Umbilical cord (tissue), 2 donors: ENCODE measurements around the gene AGPAT2. TPM values are rescaled to one million over a fixed set of nuclear protein-coding genes. Genes with fewer than 3 reads are reported as not detected.
"Not testable (repeated sequence)": the region's sequence is repeated elsewhere in the genome, so short reads cannot be mapped to it uniquely, and the experiment has no call there.

Experiments used
- DNase-seq: peaks from one replicate; pipeline ENCODE4 v3.0.0-alpha.2; 2015; ENCODE audit warnings: low spot score
- total RNA-seq: library from RNA; depleted of rRNA; stranded (reverse); fragments of >200 nt; gene quantifications from one replicate; pipeline ENCODE4 v1.2.3, GENCODE V29; 2014; ENCODE audit warnings: low replicate concordance; ENCODE audit not compliant: insufficient read depth

Gene AGPAT2
- total RNA-seq, 1 donor from 2014 or later: 32.7 TPM

DNA sequence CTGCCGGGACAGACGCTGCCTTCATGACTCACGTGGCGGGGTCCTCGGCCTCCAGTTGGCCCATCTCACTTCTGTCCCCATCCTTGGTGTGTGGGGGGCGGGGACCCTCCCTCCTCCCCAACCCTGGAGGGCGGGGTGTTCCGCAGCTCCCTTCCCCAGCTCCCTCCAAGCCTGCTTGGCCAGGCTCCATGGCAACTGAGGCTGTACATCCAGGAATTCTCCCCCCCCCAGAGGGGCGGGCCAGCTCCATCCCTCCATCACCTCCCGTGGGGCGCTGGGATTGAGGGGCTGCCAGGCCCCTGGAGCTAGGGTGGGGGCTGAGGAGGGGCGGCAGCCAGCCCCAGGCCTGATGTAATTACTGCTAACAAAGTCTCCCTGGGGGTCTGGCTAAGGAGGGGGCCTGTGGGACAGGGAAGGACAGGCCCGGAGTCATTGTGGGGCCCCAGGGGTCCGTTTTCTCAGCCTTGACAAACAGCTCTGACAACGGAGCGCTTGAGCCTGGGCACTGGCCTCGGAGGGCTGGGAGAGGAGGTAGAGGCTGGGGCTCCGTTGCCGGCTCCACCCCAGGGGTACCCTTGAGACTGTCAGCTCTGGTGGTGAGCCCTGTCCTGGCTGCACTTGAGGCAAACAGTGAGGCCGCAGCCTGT, 33.1 kb upstream of the AGPAT2 start:
- DNase-seq: peak; percentile 70

DNA sequence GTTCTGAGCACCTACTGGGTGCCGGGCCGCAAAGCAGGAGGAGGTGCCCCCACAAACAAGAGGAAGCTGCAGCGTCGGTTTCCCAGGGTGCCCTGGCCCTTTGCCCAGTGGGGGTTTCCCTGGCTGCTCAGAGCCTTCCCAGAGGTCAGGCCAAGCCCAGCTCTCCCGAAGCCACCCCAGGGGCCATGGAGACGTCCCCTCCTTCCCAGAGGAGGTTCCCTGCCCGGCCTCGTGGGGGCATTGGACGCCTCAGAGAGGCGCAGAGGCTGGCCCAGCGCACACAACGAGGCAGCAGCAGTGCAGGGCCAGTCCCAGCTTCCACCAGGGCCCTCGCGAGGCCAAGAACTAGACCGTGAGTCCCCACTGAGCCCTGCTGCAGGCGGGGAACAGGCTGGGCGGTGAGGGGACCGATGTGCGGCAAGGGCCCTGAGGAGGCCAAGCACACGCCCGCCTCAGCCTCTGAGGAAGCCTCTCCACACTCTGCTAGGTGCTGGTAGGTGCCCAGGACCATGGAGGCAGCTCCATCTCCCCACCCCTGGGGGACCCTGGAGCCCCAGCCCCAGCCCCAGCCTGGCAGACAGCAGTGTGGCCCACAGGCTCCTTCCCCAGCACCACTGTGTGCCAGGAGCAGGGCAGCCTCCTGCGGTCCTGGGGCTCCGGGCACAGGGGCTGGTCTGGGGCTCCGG, 32.1 kb upstream of the AGPAT2 start:
- DNase-seq: no peak

DNA sequence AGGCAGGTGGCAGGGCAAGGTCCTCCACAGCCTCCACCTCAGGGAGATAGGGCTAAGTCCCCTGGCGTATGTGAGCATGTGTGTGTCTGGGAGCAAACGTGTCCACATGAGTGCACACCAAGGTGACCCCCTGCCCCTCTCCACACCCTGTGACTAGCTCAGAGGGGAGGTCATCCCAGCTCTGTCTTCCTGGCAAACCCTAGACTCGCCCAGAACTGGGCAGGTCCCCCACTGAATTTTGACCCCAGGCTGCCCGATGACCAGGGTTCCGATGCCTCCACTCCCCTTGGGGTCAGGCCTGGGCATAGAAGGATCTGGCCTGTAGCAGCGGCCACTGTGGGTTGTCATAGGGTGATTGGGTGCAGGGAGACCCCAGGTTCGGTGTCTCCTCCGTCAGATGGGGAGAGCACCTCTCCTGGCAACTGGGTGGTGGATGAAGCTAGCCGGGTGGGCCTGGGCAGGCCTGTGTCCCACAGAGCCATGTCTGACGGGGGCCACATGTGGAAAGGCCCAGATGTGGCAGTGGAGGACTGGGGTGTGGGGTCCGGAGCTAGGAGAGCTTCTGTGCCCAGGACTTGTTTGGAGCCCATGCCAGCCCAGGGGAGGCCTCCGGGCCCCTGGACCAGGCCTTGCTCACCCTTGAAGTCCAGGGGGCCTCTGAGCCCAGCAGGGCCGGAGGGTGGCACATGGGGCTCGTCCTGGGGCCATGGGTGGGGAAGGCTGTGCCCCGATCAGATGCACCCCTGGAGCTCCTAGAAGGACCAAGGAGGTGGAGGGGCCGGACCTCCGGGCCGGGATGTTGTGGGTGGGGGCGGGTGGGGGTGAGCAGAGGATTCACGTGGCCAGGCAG, 31.3 kb upstream of the AGPAT2 start:
- no peak for DNase-seq

DNA sequence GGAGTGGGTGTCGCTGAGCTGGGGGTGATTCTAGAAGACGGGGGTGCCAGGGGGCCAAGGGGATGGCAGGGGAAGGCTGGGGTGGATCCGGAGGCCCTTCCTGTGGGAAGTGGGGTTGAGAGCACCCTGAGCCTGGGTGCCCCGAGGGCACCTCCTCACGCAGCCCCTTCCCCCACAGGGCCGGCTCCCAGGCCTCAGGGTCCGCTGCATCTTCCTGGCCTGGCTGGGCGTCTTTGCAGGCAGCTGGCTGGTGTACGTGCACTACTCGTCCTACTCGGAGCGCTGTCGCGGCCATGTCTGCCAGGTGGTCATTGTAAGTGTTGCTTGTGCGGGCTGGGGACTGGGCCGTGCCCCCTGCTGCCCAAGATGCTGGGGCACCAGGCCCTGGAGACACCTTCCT, 30.1 kb upstream of the AGPAT2 start:
- no peak for DNase-seq

DNA sequence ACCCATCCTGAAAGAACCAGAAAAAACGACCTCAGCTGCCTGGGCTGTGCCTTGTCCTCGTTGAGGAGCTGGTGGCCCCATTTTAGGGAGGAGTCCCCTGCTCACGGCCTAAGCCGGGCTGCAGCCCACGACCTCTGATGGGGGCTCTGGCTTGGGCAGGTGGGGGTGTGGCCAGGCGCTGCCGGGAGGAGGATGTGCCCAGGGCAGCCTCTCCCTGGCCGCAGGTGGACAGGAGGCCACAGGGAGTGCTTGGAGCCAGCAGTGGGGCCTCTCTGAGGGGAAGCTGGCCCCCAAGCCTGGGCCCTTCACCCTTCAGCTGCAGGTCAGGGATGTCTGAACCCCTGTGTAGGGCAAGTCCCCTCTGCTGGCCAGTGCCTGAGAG, 27.6 kb upstream of the AGPAT2 start:
- no peak for DNase-seq

DNA sequence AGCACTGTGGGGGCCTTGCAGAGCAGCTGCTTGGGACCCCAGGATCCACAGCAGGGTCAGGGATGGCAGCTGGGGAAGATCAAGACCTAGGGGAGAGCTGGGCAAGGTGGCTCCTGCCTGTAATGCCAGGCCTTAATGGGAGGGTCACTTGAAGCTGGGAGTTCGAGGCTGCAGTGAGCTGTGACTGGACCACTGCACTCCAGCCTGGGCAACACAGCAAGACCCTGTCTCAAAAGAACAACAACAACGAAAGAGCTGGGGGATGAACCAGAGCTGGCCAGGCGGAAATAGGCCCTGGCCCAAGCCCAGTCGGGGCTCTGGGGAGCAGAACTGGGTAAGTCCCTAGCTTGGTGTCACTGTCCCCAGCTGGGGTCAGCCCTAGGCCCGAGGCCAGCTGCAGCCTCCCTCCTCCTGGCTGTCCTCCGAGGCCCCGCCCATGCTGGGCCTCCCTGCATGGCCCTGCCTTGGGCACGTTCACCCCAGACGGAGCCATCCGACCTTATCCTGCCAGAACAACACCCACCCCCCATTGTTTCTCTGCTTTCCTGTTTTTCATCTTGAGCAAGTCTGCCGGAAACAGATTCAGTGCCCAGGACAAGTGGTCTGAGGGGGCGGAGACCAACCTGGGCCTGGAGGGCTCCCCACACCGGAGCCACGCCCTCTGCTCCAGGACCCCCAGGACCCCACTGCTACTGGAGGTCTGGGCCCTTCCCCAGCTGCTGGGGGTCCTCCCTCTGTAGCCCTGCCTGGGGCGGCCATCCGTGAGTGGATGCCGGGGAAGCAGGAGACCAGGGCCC, 27.0 kb upstream of the AGPAT2 start:
- peak; percentile 50 for DNase-seq

DNA sequence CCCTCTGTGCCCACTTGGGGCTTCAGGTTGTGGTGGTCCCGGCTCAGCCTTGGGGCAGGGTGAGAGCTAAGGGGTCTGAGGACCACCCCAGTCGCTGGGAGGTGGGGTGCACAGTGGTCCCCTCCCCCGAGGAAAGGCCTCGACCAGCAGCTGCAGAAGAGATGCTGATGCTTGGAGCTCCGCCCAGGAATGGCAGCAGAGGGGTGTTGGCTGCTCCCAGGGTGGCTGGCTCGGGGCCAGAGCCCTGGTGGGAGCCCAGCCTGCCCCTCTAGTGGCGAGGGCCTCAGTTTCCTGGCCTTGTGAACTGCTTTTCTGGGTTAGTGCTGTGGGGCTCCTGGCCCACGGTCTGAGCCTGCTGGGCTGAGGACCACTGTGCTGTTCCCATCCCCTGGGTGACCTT, 26.3 kb upstream of the AGPAT2 start:
- DNase-seq: no peak

DNA sequence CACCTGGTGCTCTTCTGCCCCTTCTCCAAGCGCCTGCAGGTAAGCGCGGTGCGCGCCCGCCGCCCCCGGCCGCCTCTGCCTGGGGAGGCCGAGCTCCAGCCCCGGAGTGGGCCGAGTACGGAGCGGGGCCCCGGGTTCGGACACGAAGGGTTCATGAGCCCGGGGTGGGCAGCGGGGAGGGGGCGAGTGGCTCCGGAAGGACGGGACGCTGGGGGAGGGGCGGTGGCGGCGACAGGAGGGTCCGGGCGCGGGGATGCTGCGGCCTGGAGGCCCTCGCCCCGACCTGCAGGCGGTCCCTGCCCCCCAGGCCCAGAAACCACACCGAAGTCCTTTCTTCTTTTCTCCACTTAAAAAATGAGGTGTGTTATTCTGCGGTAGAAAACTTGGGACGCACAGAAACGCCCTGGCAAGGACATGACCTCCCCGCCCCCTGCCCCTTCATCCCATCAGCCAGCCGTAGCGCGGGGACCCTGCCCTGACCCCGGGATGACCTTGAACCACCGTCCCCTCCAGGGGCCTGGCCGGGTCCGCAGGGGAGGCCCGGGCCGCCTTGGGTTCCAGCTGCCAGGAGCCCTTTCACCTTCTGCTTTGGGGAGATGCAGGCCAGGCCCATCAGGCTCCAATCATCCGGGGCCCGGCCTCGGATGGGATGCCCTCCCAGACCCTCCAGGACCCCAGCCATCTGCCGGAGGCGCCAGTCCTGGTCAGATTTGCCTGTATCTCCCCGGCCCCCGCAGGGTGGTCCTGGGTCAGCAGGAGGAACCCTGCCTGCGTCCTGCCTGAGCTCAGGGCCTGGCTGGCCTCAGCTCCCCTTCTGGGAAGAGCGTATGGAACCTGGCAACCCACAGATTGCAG, 25.7 kb upstream of the AGPAT2 start:
- DNase-seq: no peak

DNA sequence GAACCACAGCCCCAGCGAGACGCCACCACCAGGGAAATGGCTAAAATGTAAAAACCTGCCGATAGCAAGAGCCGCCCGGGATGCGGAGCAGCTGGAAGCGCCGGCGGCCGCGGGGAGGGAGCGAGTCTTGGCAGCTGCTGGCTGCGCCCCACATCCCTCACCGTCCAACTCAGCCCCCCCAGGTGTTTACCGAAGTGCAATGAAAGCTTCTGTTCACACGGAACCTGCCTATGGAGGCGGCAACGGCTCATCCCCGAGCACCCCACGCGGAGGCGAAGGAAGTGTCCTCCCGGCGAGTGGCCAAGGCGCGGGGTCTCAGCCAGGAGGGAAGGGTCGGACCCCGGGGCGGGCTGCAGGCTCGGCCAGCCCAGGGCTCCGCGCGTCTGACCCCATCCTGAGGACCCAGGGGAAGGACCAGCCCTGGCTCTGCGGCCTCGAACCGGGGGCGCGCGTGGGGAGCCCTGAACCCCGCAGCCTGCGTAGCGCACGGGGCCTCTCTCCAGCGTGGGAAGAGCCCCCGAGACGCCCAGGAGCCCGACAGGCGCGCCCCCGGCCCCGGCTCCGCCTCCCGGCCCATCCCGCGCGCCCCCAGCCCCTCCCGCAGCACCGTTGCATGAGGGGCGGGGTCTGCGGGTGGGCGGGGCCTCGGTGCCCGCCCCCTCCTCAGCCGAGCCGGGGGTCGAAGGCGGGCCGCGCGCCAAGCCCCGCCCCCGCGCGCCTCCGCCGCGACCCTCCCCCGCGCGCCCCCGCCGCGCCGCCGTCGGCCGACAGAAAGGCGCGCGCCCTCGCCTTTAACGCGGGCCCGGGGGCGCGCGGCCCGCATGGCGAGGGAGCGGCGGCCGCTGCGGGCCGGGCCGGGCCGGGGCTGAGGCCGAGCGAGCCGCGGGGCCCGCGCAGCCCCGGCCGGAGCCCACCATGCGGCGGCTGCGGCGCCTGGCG, 24.8 kb upstream of the AGPAT2 start, which contains the start of gene DIPK1B:
TSS of gene DIPK1B (plus strand) at position 822 of the 939 bp plus-strand sequence. CDS start at position 916, 94 bp downstream.
- DNase-seq: no peak

DNA sequence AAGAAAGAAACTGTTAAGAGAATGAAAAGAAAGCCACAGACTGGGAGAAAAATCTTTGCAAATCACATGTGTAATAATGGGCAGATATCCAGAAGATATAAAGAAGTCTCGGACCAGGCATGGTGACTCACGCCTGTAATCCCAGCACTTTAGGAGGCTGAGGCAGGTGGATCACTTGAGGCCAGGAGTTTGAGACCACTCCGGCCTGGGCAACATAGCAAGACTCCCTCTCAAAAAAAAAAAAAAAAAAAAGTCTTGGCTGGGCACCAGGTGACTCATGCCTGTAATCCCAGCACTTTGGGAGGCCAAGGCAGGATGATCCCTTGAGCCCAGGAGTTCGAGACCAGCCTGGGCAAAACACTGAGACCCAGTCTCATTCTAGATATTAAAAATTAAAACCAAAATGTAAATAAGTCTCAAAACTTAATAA, 24.0 kb upstream of the AGPAT2 start:
- DNase-seq: not testable (repeated sequence)

DNA sequence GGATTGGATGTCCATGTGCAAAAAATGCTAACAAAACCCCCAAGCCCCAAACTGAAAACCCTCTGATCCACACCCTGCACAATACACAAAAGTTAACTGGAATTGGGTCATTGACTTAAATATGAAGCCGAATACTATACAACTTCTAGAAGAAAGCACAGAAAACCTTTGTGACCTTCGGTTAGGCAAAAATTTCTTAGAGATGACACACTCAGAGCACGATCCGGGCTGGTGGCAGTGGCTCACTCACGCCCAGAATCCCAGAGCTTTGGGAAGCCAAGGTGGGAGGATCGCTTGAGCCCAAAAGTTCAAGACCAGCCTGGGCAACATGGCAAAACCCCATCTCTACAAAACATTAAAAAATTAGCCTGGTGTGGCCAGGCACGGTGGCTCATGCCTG, 23.3 kb upstream of the AGPAT2 start:
- no peak for DNase-seq

DNA sequence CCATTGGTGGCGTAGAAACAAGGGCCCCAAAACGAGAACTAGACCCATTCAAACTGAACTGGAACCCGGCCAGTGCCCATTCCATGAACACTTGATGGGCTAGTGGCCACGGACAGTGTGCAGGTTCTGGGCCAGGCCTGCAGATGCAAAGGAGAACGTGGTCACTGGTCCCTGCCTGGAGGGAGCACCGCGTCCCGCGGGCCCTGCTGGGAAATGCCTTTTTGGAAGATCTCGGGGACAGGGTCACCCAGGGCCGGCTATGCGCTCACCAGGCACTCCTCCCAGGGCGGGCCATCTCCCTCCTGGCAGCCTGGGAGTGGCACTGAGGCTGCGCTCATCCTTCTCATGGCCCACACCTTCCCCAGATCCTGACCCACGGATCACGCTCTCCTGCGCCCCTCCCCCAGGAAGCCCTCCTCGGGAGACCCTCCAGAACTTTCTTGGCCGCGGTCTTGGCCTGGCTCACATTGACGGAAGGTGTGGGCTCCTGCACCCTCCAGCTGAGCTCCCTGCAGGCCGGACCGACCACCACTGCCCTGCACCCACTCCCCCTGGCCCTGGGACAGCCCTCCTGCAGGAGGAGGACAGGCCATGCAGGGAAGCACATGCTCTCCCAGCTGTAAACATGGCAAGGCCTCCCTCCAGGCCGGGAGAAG, 22.3 kb upstream of the AGPAT2 start:
- no peak for DNase-seq

DNA sequence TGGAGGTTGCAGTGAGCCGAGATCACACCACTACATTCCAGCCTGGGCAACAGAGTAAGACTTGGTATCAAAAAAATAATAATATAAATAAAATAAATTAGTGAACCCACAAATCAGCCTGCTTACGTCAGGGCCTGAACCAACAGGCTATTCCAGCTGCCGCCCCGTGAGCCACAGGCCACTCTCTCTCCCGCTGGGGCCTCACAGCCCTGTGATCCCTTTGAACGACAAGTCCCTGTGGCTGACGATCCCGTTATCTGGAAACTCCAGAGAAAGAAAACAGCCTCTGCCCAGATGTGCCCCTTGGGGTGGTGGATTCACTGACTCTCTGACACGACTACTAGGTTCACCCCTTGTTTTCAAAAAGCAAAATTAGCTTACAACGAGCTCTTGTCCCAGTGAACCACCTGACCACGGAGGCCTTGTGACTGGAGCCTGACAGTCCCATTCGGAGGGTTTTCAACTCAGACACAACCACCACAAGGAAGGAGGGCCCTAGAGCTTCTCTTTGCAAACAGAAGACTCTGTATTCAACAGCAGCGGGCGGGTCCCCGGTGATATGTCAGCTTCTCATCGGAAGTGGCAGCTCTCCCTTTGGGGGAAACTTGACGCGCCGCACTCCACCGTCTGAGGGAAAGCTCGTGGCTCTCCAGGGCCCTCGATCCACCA, 20.7 kb upstream of the AGPAT2 start:
- no peak for DNase-seq

DNA sequence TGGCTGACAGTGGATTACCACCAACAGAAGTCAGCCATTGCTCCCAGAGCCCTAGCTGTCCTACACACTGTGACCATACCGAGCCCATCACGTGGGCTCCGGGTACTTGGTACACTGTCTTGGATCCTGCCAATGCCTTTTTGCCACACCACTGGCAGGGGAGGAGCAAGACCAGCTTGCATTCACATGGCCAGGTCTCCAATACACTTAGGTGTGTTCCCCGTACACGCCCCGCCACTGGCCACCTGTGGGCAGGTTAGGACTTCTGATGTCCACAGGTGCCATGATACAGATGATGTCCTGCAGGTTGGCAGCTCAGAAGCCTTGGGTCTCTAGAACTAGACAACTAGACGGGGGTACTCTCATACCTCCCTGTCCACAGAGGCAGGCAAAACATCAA, 19.8 kb upstream of the AGPAT2 start:
- no peak for DNase-seq

DNA sequence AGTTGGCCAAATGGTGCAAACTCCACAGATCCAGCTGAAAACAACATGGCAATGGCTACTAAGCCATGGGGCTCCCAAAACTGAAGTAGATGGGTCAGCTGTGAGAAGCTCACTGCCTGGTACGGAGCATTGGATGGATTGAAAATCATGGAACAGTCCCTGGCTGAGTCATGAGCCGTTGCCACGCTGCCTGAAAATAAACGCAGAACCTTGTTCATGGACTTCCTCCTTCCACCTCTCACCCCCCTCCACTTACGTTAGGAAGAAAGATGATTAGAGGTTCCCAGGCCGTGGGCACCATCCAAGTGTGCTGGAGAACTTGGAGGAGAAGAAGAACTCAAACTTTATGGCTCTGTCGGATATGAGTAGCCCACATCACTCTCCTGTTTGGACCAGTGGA, 18.3 kb upstream of the AGPAT2 start:
- no peak for DNase-seq

DNA sequence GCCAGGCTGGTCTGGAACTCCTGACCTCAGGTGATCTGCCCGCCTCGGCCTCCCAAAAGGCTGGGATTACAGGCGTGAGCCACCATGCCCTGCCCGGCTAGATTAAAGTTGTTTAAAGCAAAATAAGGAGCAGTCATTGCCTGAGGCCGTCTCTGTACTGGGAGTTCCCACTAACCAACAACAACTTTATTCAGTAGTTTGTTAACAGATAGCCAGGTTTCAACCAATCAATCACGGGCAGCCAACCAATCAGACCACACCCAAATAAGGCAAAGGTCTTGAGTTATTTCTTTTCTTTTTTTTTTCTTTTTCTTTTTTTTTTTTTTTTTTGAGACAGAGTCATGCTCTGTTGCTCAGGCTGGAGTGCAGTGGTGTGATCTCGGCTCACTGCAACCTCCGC, 17.5 kb upstream of the AGPAT2 start:
- DNase-seq: not testable (repeated sequence)

DNA sequence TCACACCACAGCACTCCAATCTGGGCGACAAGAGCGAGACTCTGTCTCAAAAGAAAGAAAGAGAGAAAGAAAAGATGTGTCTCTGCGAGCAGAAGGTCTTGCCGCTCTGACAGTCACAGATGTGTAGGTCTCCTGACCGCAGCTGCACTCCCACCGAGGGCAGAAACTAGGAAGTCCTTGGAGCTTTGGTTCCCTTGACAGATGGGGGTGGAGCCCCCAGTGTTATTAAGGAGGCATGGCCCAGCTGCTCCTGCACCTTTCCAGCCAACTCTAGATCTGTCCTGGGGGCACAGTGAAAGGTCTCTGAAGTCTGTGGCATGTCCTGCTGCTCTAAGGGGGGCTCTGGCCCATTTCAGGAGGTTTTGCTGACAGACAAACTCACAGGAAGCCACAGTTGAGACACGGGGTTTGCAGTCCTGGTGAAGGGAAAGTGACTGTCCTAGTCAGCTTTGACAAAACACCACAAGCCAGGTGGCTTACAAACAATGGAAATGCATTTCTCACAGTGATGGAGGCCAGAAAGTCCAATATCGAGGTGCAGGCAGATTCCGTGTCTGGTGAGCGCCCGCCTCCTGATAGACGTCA, 16.1 kb upstream of the AGPAT2 start:
- no peak for DNase-seq

DNA sequence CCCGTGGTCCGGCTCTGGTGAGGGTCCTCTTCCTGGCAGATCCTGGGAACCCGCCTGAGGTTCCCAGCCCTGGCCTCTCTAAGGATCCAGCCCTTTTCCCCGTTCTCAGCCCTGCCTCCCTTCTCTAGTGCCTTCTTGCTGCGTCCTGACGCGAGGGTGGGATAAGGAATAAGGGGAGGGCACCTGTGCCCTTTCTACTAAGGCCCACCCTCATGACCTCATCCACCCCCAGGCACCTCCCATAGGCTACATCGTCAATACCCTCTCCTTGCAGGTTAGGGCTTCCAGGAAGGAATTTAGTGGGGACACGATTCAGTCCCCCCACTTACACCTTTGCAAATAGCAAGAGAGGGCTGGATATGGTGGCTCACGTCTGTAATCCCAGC, 14.4 kb upstream of the AGPAT2 start:
- DNase-seq: no peak
